GM12872 (cell line): ENCODE measurements around the gene CASP1.

Source experiments
- TF ChIP-seq, protein P1 (sequence below): IDR thresholded peaks from 3 replicates; pipeline ENCODE4 v1.5.1; 2011; ENCODE audit warnings: low read depth, mild to moderate bottlenecking, low read length, moderate library complexity; ENCODE audit not compliant: insufficient read depth

The CASP1 gene

DNA sequence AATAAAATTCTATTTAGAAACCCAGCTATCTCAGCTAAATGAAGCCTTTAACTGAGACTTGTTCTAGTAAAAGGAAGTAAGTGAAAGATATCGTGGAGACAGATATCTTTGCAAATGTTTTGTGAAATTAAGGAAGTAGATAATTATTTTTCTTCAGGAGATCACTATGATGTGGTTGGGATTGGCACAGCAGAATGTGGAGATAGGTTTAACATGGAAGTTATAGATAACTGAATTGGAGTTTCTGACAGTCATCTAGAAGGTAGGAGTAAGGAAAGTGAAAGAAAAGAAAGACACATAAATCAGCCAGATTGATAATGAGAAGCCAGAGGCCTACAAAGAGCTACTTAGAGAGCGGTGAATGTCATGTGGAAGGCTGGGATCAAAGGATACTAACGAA is 7.3 kb downstream of the CASP1 start:
- TF ChIP-seq, protein P1, sequence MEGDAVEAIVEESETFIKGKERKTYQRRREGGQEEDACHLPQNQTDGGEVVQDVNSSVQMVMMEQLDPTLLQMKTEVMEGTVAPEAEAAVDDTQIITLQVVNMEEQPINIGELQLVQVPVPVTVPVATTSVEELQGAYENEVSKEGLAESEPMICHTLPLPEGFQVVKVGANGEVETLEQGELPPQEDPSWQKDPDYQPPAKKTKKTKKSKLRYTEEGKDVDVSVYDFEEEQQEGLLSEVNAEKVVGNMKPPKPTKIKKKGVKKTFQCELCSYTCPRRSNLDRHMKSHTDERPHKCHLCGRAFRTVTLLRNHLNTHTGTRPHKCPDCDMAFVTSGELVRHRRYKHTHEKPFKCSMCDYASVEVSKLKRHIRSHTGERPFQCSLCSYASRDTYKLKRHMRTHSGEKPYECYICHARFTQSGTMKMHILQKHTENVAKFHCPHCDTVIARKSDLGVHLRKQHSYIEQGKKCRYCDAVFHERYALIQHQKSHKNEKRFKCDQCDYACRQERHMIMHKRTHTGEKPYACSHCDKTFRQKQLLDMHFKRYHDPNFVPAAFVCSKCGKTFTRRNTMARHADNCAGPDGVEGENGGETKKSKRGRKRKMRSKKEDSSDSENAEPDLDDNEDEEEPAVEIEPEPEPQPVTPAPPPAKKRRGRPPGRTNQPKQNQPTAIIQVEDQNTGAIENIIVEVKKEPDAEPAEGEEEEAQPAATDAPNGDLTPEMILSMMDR, result no peak

DNA sequence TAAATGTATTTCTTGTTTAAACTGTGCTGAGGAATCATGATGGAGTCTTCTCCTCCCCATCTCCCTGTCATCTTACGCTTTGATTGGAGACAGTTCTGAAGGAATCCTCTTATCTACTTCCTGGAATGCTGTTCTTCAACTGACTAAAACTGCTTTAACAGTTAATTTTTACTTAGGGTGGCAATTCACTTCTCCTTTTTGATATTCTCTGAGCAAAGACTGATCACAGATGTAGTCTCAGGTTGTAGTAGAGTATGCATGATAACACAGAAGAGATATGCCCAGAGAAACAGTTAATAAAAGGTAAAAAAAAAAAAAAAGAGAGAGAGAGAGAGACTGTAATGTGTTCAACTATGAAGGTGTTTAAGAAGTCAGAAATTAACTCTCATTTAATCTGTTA is 10.6 kb downstream of the CASP1 start:
- TF ChIP-seq, protein P1, result no peak

DNA sequence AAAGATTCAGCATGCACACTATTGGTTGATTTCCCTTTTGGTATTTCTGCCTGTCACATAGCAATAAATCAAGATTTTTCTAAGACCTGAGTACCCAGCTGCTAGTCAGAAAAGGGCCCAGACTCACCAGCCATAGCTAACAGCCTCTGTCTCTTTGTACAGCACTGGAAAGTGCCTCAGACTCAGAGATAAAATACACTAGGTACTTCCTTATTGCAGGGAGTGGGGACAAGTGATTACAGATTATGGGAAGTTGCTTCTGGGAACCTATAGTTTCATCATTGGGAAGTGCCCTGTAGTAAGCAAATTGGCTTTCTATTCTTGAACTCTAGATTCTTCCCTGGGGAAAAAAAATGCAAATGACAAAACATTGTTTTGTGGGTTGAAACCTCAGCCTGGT is 11.9 kb downstream of the CASP1 start, which contains the start of gene CASP5:
Gene CASP5, minus strand, starts transcription at position 166 of the 400 bp plus-strand sequence. Its CDS starts 32 bp downstream, at position 134.
- TF ChIP-seq, protein P1, result no peak

- TF ChIP-seq, protein P1, result no peak
Measured at GRCh38 chr11:105022527-105022926, 12.4 kb downstream of the CASP1 start.

DNA sequence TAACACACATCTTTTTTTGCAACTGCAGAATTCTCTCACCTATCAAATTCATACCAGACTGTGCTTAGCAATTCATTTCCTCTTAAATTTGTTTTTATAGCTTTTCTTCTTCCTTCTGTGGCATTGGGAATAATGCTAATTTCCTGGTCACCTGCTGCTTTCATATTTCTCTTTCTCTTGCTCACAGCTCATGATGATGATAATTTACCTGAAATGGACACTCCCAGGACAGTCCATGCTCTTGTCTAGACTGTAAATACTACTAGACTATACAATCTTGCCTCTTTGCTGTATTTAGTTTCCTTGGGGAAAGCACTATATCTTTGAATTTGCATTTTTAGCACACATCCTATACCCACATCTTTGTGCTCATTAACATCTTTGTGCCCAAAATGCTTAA is 27.5 kb downstream of the CASP1 start:
- TF ChIP-seq, protein P1, result no peak

DNA sequence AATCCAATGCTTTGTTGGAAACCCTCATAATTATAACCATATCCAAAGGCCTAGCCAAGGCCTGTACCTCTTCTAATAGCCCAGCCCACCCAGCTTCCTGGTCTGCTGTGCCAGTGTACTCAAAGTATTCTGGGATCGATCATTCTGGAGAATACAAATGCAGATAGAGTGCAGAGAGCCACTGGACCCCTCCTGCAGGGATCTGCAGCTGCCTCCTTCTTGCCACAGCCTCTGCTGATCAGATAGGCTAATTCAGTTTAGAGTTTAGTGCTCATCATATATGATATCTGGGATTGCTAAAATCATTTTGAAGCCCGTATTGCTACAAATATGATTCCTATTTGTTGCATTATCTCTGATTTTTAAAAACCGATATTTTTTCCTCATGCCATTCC is 29.5 kb downstream of the CASP1 start:
- TF ChIP-seq, protein P1, result no peak

GRCh38 chr11:105004021-105004420 is 30.9 kb downstream of the CASP1 start:
- TF ChIP-seq, protein P1, result no peak

- TF ChIP-seq, protein P1, result no peak
Measured at GRCh38 chr11:105003151-105003550, 31.8 kb downstream of the CASP1 start.
